Left ventricle myocardium superior (tissue), 1 donor: Measurements from ENCODE around the gene ADARB1. TPM values are rescaled to one million over a fixed set of nuclear protein-coding genes. Genes with fewer than 3 reads are reported as not detected.

ENCODE experiments used
- ATAC-seq: fragments of 200-7000 bp; cut with Tn5 transposase; one replicate; pipeline ENCODE4 v1.9.1; 2020; ENCODE audit warnings: mild to moderate bottlenecking, moderate library complexity
- DNase-seq: peaks from one replicate; pipeline ENCODE4 v3.0.0-alpha.2; 2020
- intact Hi-C: fragments of 100-400 bp; cut with micrococcal nuclease; formaldehyde crosslinking; loops from one replicate; pipeline ENCODE4 v1.11.0; 2022
- total RNA-seq: library from RNA; stranded (reverse); fragmentation: NEBNext Ultra II Directional; extraction: Animal tissue kit (Norgen Biotek cat#: 25700); gene quantifications from one replicate; pipeline ENCODE4 v1.2.1, GENCODE V29; 2021
- donor health status: DM: no; HTN: yes; CAD: no; lungs with severe emphysema.

ADARB1 gene
- total RNA-seq, 1 donor from 2014 or later: 13.6 TPM

GRCh38 chr21:45071874-45072737, 2.3 kb upstream of the ADARB1 start:
- no peak for DNase-seq
- intact Hi-C loops: loop anchor here (10.0 kb wide), 1 partner anchor 63 kb away; no protein-coding TSS in a partner anchor
- no peak for ATAC-seq

GRCh38 chr21:45072738-45073300, 1.6 kb upstream of the ADARB1 start:
- intact Hi-C loops: loop anchor here (10.0 kb wide), 1 partner anchor 62 kb away; no protein-coding TSS in a partner anchor
- DNase-seq (no peak), ATAC-seq (no peak)

- DNase-seq (no peak), ATAC-seq (peak; percentile 27)
- intact Hi-C loops: loop anchor here (10.0 kb wide), 1 partner anchor 61 kb away; no protein-coding TSS in a partner anchor
Observed at GRCh38 chr21:45073301-45074047, 906 bp upstream of the ADARB1 start.

- ATAC-seq (peak; percentile 45), DNase-seq (peak; percentile 56)
- intact Hi-C loops: loop anchor here (10.0 kb wide), 1 partner anchor 60 kb away; no protein-coding TSS in a partner anchor
Observed at GRCh38 chr21:45074818-45075595, 627 bp downstream of the ADARB1 start.

- no peak for ATAC-seq
Observed at GRCh38 chr21:45075596-45076244, 1.3 kb downstream of the ADARB1 start.

GRCh38 chr21:45076245-45076711, 1.9 kb downstream of the ADARB1 start:
- intact Hi-C loops: loop anchor here (10.0 kb wide), 1 partner anchor 59 kb away; no protein-coding TSS in a partner anchor
- no peak for ATAC-seq
- no peak for DNase-seq

More at GRCh38 chr21:45075596-45076244, 1.3 kb downstream of the ADARB1 start:
- intact Hi-C loops: loop anchor here (10.0 kb wide), 1 partner anchor 59 kb away; no protein-coding TSS in a partner anchor
- DNase-seq: no peak

- DNase-seq (no peak), ATAC-seq (no peak)
- intact Hi-C loops: loop anchor here (10.0 kb wide), 1 partner anchor 56 kb away; no protein-coding TSS in a partner anchor
Observed at GRCh38 chr21:45078371-45078770, 4.0 kb downstream of the ADARB1 start.

- intact Hi-C loops: loop anchor here (10.0 kb wide), 1 partner anchor 56 kb away; no protein-coding TSS in a partner anchor
- DNase-seq (no peak), ATAC-seq (no peak)
Observed at GRCh38 chr21:45078877-45079281, 4.5 kb downstream of the ADARB1 start.

- no peak for DNase-seq
Observed at GRCh38 chr21:45079351-45079750, 5.0 kb downstream of the ADARB1 start.

GRCh38 chr21:45080232-45080631, 5.9 kb downstream of the ADARB1 start:
- ATAC-seq (no peak), DNase-seq (no peak)
- intact Hi-C loops: no loop called here

More at GRCh38 chr21:45079351-45079750, 5.0 kb downstream of the ADARB1 start:
- intact Hi-C loops: loop anchor here (10.0 kb wide), 1 partner anchor 55 kb away; no protein-coding TSS in a partner anchor
- no peak for ATAC-seq

- ATAC-seq (peak; percentile 58), DNase-seq (no peak)
- intact Hi-C loops: no loop called here
Observed at GRCh38 chr21:45080639-45081414, 6.4 kb downstream of the ADARB1 start.

GRCh38 chr21:45081636-45082035, 7.3 kb downstream of the ADARB1 start:
- DNase-seq: no peak
- ATAC-seq: no peak
- intact Hi-C loops: no loop called here

GRCh38 chr21:45082736-45083135, 8.4 kb downstream of the ADARB1 start:
- DNase-seq: no peak
- intact Hi-C loops: no loop called here
- ATAC-seq: no peak

GRCh38 chr21:45084121-45084520, 9.7 kb downstream of the ADARB1 start:
- intact Hi-C loops: no loop called here
- ATAC-seq (no peak), DNase-seq (no peak)

GRCh38 chr21:45084881-45085536, 10.6 kb downstream of the ADARB1 start:
- ATAC-seq (no peak), DNase-seq (no peak)
- intact Hi-C loops: no loop called here

GRCh38 chr21:45085700-45086099, 11.3 kb downstream of the ADARB1 start:
- intact Hi-C loops: no loop called here
- DNase-seq: no peak
- no peak for ATAC-seq
